Motor neuron (in vitro differentiated cells): Measurements from ENCODE around the gene NCOA4. TPM values are rescaled to one million over a fixed set of nuclear protein-coding genes. Genes with fewer than 3 reads are reported as not detected.
"Not testable (repeated sequence)": the region's sequence is repeated elsewhere in the genome, so short reads cannot be mapped to it uniquely, and the experiment has no call there.

Experiments
- ATAC-seq, 8 experiments: fragments of 200-7000 bp; cut with Tn5 transposase; replicated peaks in 6 of 8; 2 replicates each; pipeline ENCODE4 v1.8.0; 2021; ENCODE audit warnings: mild to moderate bottlenecking in 8 of 8, moderate library complexity in 8 of 8
- H3K27ac ChIP-seq, 2 donors: fragments of 250-450 bp; sonication (Bioruptor Pico); 2 replicates each; pipeline ENCODE4 v1.9.0; 2021; ENCODE audit warnings: antibody characterized with exemption in 2 of 2, mild to moderate bottlenecking in 2 of 2, moderate library complexity in 1 of 2
- H3K4me1 ChIP-seq, 2 donors: fragments of 250-450 bp; sonication (Bioruptor Pico); replicated peaks in 1 of 2; 2 replicates each; pipeline ENCODE4 v1.6.1; 2021; ENCODE audit warnings: antibody characterized with exemption in 2 of 2, mild to moderate bottlenecking in 2 of 2, moderate library complexity in 1 of 2
- H3K4me3 ChIP-seq, 5 donors: fragments of 250-450 bp; sonication (Bioruptor Pico); 2 replicates each; pipeline ENCODE4 v1.9.0; 2021; ENCODE audit warnings: antibody characterized with exemption in 5 of 5, mild to moderate bottlenecking in 5 of 5, moderate library complexity in 4 of 5
- WGBS, 10 experiments: fragments of 450-650 bp; shearing (Covaris generic); methylation state at CpG; one replicate each; pipeline ENCODE4 v1.0.0; 2022; 5-methylcytosine and 5-hydroxymethylcytosine counted together
- in situ Hi-C, 9 experiments: fragments of 400-800 bp; cut with MboI; loops; one replicate each; pipeline ENCODE4 v1.15.0; 2021; ENCODE audit warnings: low sequenced_read_pairs in 9 of 9, low pct_unique_long_range_greater_than_20kb in 2 of 9; ENCODE audit not compliant: unreplicated experiment in 9 of 9
- total RNA-seq, 8 experiments: library from RNA; unstranded; fragments of 300-600 nt; gene quantifications; 2 replicates each; pipeline versions ENCODE4 v1.2.3 to v1.2.4, GENCODE V29; 2022

The NCOA4 gene
- total RNA-seq, 8 experiments from 2014 or later, result 88.3 to 178 (median 109) TPM

DNA sequence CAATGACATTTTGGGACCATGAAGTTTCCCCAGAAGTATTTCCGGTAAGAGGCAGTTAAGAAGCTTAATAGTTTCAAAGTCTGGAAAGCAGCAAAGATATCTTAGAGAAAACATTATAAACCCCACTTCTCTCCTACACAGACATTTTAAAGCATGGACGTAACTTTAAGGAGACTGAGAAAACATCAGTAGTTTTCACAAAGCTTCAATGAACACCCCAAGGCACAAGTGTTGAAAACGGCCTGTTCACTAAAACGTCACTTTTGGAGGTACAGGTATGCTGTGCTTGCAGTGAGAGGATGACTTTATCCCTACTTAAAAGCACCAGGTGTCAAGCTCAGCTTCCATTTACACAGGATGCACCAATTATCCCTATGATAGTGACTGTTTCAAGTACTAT lies 25.0 kb downstream of the NCOA4 start:
- in situ Hi-C loops, result no loop called here

DNA sequence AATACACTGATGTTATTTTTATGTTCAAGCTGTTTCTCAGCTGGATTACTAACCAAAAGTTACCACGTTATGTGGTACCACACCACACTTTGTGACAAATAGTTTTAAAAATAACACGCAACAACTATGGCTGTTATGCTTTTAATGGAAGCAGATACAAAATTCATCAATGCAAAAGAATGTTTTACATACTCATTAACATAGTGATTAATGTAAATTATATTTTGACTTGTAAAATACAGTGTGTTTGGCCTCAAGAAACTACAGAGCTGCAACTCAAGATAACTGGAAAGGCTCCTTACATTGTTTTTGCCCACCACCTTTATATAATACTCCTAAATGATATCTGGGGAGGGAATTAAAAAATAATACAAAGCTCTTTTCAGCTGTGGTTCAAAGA lies 25.5 kb downstream of the NCOA4 start:
- no peaks in the 10 kb centered on the region for H3K4me1 ChIP-seq
- in situ Hi-C loops, result no loop called here
- peak in 3 of 8 experiments; percentile 23 to 78 (median 55) for ATAC-seq
- 3 to 100% (median 93%) methylated on average over 1 to 2 of the region's 2 CpGs; no CpG with 5 or more reads in 2 of the 10 experiments for WGBS, 10 experiments
- no peak overlapping the region for H3K27ac ChIP-seq
- H3K4me3 ChIP-seq, result no peak overlapping the region

More for the DNA sequence above, 25.0 kb downstream of the NCOA4 start:
- WGBS, 10 experiments, result 72 to 100% (median 92%) methylated on average over 1 to 4 of the region's 4 CpGs; no CpG with 5 or more reads in 2 of the 10 experiments
- H3K4me3 ChIP-seq, result no peak overlapping the region
- H3K27ac ChIP-seq, result no peak overlapping the region
- H3K4me1 ChIP-seq, result no peaks in the 10 kb centered on the region
- ATAC-seq, result no peak

DNA sequence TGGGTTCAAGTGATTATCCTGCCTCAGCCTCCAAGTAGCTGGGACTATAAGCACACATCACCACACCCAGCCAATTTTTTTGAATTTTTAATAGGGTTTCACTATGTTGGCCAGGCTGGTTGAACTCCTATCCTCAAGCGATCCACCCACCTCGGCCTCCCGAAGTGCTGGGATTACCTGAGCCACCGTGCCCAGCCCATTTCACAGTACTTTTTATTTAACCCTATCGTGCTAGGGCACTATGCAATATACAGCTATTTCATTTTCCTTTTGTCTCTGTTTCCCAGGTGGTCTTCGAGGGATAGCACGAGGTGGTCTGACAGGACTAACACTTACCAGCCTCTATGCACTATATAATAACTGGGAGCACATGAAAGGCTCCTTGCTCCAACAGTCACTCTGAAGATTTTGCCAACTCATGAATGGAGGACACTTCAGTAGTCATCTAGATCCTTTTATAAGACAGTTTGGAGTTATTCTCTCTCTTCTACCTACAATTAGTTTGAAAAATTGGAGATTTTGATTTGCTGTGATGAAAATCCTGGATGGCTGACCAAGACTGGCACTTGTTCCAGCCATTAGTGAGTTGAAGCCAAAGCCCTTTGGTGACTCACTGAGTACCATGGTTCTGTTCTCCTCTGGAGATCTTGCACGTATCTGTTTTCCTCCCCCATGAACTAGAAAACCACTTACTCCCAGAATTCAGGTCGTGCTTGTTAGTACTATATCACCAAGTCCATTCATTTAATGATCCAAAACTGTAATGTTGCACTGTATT lies 27.3 kb downstream of the NCOA4 start:
- ATAC-seq, result no peak
- no peak overlapping the region for H3K4me3 ChIP-seq
- no peaks in the 10 kb centered on the region for H3K4me1 ChIP-seq
- no peak overlapping the region for H3K27ac ChIP-seq
- WGBS, 10 experiments, result 50 to 100% (median 93%) methylated on average over 1 to 9 of the region's 9 CpGs
- in situ Hi-C loops, result no loop called here

DNA sequence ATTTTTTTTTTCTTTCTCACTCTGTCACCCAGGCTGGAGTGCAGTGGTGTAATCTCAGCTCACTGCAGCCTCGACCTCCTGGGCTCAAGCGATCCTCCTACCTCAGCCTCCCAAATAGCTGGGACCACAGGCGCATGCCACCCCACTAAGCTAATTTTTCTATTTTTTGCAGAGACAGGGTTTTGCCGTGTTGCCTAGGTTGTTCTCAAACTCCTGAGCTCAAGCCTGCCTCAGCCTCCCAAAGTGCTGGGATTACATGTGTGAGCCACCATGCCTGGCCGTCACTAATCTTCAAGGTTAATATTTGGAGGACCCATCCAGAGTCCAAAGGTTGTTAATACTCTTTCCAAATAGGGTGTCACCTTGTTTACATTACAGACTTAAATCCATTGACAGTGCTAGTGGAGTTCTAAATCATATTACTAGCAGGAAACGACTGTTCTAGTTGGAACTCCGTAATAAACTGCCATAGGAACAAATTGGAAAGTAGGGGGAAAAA lies 28.2 kb downstream of the NCOA4 start:
- WGBS, 10 experiments, result 62 to 100% (median 94%) methylated on average over 1 to 7 of the region's 7 CpGs
- ATAC-seq, in situ Hi-C loops, H3K27ac ChIP-seq, H3K4me3 ChIP-seq, H3K4me1 ChIP-seq: not testable (repeated sequence)

DNA sequence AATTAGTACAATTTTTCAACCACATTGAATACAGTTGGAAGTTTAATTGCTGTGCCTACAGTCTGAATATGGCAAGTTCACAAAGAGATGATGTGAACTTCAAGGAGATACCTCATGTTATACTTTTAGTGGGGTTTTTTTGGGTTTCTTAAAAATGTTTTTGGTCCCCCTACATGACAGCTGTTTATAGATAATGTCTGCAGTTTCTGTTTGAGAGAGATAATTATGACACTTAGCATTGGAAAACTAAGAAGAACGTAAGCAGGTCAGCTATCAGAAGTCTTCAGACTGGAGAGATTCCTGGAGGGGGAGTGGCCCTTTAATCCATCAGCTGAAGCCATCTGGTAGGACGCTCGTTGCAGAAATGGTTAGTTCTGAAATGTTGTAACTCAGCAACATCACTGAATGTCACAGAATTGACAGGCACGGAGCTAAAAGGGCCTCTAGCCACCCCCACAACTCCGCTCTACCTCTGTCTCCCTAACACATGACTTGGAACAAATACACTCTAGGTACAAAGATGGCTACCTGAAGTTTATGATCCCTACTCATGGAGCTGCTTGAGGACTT lies 29.2 kb downstream of the NCOA4 start:
- Histone ChIP-seq H3K27ac (no peak overlapping the region), H3K4me1 (no peaks in the 10 kb centered on the region), H3K4me3 (no peak overlapping the region)
- ATAC-seq, result peak in 3 of 8 experiments; percentile 9 to 15 (median 13)
- in situ Hi-C loops, result no loop called here
- WGBS, 10 experiments, result 33 to 100% (median 81%) methylated on average over 1 to 5 of the region's 5 CpGs; no CpG with 5 or more reads in 2 of the 10 experiments

DNA sequence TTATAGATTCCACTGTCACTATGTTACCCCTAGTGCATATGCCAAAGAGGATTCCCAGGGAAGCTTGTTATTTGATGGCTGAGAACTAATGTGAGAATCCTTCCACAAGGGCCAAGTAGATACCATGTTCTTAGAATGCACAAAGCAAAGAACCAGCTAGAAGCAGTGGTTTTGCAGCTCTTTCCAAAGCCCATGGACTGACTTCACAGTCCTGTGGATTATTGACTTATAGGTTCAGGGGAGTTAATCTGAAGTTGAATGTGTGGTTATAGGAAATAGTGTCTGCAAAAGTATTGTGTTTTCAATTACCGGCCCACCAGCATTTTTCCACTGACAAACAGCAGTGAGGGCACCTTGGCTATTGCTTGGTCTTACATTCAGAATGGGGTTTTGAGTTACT lies 29.9 kb downstream of the NCOA4 start:
- no peak for ATAC-seq
- in situ Hi-C loops, result no loop called here
- Histone ChIP-seq H3K4me3 (no peak overlapping the region), H3K27ac (no peak overlapping the region), H3K4me1 (no peaks in the 10 kb centered on the region)
- 67 to 100% (median 100%) methylated on average over 1 of the region's 1 CpG; no CpG with 5 or more reads in 4 of the 10 experiments for whole genome bisulfite sequencing, 10 experiments

DNA sequence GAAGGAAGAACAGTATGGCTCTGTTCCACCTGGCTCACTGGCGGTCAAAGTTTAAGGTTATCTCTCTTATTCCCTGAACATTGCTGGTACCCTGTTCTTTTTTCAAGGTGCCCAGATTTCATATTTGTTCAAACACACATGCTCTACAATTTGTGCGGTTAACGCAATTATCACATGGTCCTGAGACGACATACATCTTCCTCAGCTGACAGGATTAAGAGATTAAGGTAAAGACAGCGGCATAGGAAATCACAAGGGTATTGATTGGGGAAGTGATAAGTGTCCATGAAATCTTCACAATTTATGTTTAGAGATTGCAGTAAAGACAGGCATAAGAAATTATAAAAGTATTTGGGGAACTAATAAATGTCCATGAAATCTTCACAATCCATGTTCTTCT lies 30.5 kb downstream of the NCOA4 start:
- ATAC-seq, H3K27ac ChIP-seq, in situ Hi-C loops, H3K4me1 ChIP-seq, H3K4me3 ChIP-seq: not testable (repeated sequence)
- 80 to 100% (median 100%) methylated on average over 1 to 5 of the region's 5 CpGs; no CpG with 5 or more reads in 1 of the 10 experiments for WGBS, 10 experiments

DNA sequence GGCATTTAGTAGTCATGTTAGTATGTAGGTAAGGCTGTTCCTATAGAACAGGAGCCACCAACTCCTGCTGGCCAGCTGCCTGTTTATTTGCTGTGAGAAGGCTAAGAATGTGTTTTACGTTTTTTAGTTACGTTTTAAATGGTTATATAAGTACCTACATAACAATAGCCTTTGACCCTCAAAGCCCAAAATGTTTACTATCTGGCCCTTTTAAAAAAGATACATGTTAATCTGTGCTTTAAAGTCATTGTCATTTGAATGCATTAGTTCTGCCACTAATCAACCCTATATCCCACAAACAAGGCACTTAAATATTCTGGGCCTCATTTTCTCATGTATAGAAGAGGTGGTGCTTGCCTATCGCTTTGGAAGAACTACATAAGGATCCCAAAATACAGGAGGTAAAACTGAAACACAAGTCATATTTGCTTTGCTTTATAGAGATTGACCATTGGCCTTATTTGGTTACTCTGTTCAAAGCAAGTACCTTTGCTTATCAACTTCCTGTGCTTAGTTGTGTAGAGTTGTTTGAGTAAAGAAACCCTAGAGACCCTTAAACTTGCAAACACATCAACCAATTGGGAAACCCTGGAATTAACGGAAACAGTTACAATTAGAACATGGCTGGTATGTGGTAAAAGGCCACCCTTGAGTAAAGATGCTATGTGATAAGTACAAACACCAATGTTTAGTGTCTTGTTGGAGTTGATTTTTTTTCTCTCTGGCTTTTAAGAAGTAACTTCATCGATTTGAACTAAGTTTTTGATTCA lies 32.2 kb downstream of the NCOA4 start:
- Histone ChIP-seq H3K4me1 (no peaks in the 10 kb centered on the region), H3K4me3 (no peak overlapping the region), H3K27ac (no peak overlapping the region)
- WGBS, 10 experiments, result 43 to 100% (median 89%) methylated on average over 1 to 5 of the region's 5 CpGs
- no peak for ATAC-seq
- in situ Hi-C loops, result no loop called here

DNA sequence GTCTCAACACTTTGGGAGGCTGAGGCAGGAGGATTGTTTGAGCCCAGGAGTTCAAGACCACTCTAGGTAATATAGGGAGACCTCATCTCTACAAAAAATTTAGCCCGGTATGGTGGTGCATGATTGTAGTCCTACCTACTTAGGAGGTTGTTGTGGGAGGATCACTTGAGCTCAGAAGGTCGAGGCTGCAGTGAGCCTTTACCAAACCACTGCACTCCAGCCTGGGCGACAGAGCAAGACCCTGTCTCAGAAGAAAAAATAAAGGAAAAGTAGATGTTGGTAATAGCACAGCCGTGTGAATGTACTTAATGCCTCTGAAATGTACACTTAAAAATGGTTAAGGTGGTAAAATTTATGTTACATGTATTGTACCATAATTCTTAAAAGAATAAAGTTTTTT lies 32.9 kb downstream of the NCOA4 start:
- 80 to 100% (median 100%) methylated on average over 1 to 4 of the region's 4 CpGs; no CpG with 5 or more reads in 3 of the 10 experiments for WGBS, 10 experiments
- H3K4me1 ChIP-seq, result no peaks in the 10 kb centered on the region
- no peak overlapping the region for H3K4me3 ChIP-seq
- ATAC-seq, result no peak
- in situ Hi-C loops, result no loop called here
- no peak overlapping the region for H3K27ac ChIP-seq

DNA sequence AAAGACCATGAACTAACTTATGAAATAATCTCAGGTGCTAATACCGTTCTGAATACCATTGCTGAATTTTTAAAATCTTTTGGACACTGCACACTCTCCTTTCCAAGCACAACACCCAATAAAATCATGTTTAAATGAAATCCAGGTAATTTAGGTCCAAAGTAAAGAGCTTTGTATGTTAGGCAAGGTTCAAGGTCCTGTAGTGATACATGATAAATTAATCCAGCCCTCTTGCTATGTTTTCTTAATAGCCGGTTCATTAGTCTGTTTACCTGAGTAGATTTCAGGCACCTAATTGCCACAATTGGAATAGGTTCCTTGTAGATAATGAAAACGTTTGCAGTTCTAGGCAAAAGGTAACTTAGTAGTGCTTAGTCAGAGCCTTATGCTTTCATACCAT lies 44.8 kb downstream of the NCOA4 start:
- H3K4me3 ChIP-seq, in situ Hi-C loops, H3K4me1 ChIP-seq, H3K27ac ChIP-seq, ATAC-seq: not testable (repeated sequence)
- 50 to 100% (median 83%) methylated on average over 1 to 3 of the region's 3 CpGs; no CpG with 5 or more reads in 2 of the 10 experiments for WGBS, 10 experiments

DNA sequence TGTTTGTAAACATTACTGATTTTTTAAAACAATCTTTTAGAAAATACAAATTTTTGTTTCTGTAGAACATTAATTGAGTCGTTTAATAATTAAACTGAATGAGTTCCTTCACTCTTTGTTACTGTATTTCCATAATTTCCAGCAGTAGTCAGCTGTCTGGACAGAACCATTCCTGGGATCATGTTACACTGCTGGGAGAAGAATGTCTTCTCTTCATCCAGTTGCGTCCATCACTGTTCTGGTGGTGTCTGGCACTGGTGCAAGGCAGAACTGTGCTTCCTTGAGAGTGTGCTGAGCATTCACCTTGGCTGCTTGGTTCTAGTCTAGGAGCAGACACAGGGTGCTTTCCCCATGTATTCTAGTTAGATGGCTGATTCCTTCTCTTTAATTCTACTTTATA lies 46.0 kb downstream of the NCOA4 start:
- H3K4me3 ChIP-seq, H3K27ac ChIP-seq, ATAC-seq, H3K4me1 ChIP-seq, in situ Hi-C loops: not testable (repeated sequence)
- 86 to 100% (median 94%) methylated on average over 1 to 2 of the region's 2 CpGs; no CpG with 5 or more reads in 4 of the 10 experiments for WGBS, 10 experiments

DNA sequence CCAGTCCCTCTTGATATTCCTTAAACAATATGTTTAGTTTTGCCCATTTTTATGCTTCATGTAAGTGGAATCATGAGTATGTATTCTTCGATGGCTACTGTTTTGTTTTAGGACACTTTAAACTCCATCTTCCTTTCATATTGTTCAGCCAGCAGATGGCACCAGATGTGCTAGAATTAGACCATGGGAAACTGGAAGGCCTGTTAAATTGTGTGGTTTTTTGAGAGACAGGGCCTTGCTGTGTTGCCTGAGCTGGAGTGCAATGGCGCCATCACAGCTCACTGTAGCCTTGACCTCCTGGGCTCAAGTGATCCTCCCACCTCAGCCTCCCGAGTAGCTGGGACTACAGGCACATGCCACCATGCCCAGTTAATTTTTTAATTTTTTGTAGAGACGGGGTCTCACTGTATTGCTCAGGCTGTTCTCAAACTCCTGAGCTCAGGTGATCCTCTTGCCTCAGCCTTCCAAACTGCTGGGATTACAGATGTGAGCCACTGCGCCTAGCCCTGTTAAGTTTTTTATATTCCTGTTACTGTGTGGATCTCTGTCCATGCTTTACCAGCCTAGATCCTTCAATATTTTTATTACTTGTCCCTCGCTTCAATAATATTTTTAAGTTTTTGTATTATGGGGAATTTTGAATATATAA lies 46.8 kb downstream of the NCOA4 start:
- 60 to 100% methylated on average over 1 of the region's 6 CpGs; no CpG with 5 or more reads in 8 of the 10 experiments for WGBS, 10 experiments
- H3K27ac ChIP-seq, in situ Hi-C loops, H3K4me3 ChIP-seq, H3K4me1 ChIP-seq: not testable (repeated sequence)
- peak in 5 of 8 experiments; percentile 21 to 88 (median 81) for ATAC-seq
